Spinal cord (tissue), 10 donors: ENCODE results near the gene CELF4. TPM values are rescaled to one million over a fixed set of nuclear protein-coding genes. Genes with fewer than 3 reads are reported as not detected.
A peak's percentile ranks its signal among the peaks of the same experiment; 100 is the strongest.

Experiments
- DNase-seq, 6 donors: peaks; one replicate each; pipeline versions ENCODE4 v3.0.0 to v3.0.0-alpha.2; 2013 to 2015; ENCODE audit warnings: low spot score in 6 of 6, low read depth in 4 of 6
- H3K27ac ChIP-seq: one replicate; pipeline ENCODE4 v1.5.1; 2013; ENCODE audit warnings: low read depth, low read length, control low read depth
- H3K27me3 ChIP-seq: one replicate; pipeline ENCODE4 v1.6.1; 2013; ENCODE audit warnings: low read length; ENCODE audit not compliant: control insufficient read depth, insufficient read depth
- H3K36me3 ChIP-seq: one replicate; pipeline ENCODE4 v1.6.1; 2013; ENCODE audit warnings: low read length; ENCODE audit not compliant: control insufficient read depth, insufficient read depth
- H3K4me1 ChIP-seq: one replicate; pipeline ENCODE4 v1.6.1; 2013; ENCODE audit warnings: low read length; ENCODE audit not compliant: control insufficient read depth, insufficient read depth
- H3K4me3 ChIP-seq: one replicate; pipeline ENCODE4 v1.5.1; 2013; ENCODE audit warnings: low read depth, low read length, control low read depth
- H3K9me3 ChIP-seq: one replicate; pipeline ENCODE4 v1.6.1; 2013; ENCODE audit warnings: low read length; ENCODE audit not compliant: control insufficient read depth, insufficient read depth
- WGBS: methylation state at CpG from one replicate; pipeline ENCODE4 v1.1.5; 2013; ENCODE audit warnings: missing lambda C conversion rate; ENCODE audit not compliant: insufficient coverage; 5-methylcytosine and 5-hydroxymethylcytosine counted together
- polyA plus RNA-seq, 2 donors: library from polyadenylated mRNA; unstranded; fragments of 120-200 nt; gene quantifications; one replicate each; pipeline ENCODE4 v1.2.1, GENCODE V29; 2013; ENCODE audit not compliant: insufficient read length in 2 of 2
- total RNA-seq, 2 donors: library from RNA; depleted of rRNA in 1 of 2; stranded (reverse); fragments of 120-200 nt in 1 of 2; fragments of >200 nt in 1 of 2; gene quantifications; one replicate each; pipeline versions ENCODE4 v1.2.3 to v1.2.4, GENCODE V29; 2013 to 2014
- donor health status: healthy.

Gene CELF4
- total and polyA plus RNA-seq, 4 donors: 26.6 to 139 (median 89.9) TPM

DNA sequence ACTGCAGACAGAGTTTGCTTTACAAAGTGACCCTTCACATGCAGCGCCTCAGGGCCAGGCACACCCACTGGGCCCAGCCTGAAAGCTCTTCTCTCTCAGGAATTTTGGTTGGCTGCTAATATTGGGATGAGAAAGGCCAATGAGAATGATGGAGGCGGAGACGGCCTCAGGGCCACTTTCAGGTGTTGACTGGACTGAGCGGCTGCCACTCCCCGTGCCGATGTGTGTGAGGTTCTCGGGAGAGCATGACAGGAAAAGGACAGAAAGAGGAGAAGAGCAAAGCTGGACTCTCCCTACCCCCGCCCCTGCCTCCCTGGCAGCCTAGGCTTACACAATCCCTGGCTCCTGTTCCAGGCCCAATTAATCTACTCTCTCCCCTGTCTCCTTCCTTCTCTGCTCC is 155.7 kb downstream of the CELF4 start:
- Histone ChIP-seq H3K4me3 (no peak overlapping the region), H3K27me3 (no peaks in the 10 kb centered on the region), H3K27ac (no peak overlapping the region)

DNA sequence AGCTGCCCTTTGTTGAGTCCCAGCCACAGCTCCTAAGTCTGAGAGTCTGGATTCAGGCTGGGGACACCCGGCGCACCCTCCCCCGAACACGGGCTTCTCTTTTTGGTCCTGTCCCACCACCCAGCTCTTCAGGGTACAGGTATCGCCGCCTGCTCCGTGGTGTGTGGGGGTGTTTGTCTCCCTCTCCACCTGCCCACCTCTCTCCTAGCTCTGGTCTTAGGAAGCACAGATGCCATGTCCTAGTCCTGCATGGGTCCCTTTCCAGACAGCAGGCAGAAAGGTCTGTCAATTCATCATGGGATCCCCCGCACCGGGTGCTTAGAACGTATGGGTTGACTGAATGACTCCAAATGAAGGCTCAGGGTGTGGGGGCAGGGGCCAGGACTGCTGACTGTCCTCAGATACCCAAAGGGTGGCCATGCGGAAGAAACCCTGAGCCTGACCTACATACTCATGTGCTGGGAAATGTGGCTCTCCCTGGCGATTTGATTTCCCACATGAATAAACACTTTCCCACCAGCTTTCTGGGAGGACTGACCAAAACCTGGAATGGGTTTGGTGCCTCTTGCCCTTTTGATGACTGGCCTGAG is 156.8 kb downstream of the CELF4 start:
- H3K27me3 ChIP-seq: no peaks in the 10 kb centered on the region
- DNase-seq: no peak
- no peak overlapping the region for H3K27ac ChIP-seq
- no peaks in the 10 kb centered on the region for H3K9me3 ChIP-seq
- peaks cover 19% of the 10 kb centered on the region for H3K4me1 ChIP-seq
- WGBS: 68% methylated on average over 4 of the region's 12 CpGs
- no peaks in the 10 kb centered on the region for H3K36me3 ChIP-seq
- H3K4me3 ChIP-seq: no peak overlapping the region

More for the DNA sequence above, 155.7 kb downstream of the CELF4 start:
- H3K36me3 ChIP-seq: no peaks in the 10 kb centered on the region
- peaks cover 17% of the 10 kb centered on the region for H3K4me1 ChIP-seq
- WGBS: 69% methylated on average over 4 of the region's 8 CpGs
- no peak for DNase-seq
- H3K9me3 ChIP-seq: no peaks in the 10 kb centered on the region

DNA sequence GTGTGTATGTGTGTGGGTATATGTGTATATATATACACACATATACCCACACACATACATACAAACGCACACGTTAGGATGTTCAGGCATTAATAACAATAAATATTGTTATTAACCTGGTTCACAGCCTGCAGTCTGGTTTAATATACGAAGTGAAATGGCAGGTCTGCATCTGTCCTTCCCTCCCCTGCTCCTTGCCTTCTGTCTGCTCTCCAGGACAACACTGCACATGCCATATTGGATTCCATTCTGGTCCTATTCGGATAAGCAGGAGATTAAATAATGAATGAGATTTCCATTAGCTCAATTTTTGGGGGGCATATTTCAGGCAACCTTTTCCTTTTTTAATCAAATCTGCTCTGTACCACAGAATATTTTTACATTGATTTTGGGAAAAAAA is 158.0 kb downstream of the CELF4 start:
- H3K4me3 ChIP-seq: no peak overlapping the region
- no CpG with 5 or more reads among the region's 4 CpGs for whole genome bisulfite sequencing
- H3K27me3 ChIP-seq: no peaks in the 10 kb centered on the region
- peaks cover 2% of the 10 kb centered on the region for H3K36me3 ChIP-seq
- no peak overlapping the region for H3K27ac ChIP-seq
- H3K4me1 ChIP-seq: peaks cover 31% of the 10 kb centered on the region
- no peaks in the 10 kb centered on the region for H3K9me3 ChIP-seq
- no peak for DNase-seq

DNA sequence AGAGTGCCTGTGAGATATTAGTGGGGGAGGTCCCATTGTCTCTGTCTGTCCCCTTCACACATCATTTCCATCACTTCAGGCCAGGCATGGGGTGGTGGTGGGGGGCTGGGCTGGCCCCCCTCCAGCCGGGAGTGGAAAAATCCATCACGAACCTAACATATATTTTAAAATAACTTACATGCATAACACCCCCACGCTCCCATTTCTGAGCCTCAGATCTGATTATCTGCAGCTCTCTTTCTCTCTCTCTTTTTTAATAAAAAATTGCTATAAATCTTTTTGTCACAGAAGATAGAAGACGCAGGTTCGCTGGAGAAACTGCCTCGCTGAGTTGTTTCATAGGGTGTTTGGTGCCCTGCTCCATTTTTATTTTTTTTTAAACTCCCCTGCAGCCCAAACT is 159.8 kb downstream of the CELF4 start:
- Histone ChIP-seq H3K9me3 (no peaks in the 10 kb centered on the region), H3K4me3 (no peak overlapping the region), H3K27ac (no peak overlapping the region), H3K36me3 (peaks cover 2% of the 10 kb centered on the region), H3K4me1 (peaks cover 32% of the 10 kb centered on the region), H3K27me3 (no peaks in the 10 kb centered on the region)
- WGBS: no CpG with 5 or more reads among the region's 6 CpGs
- no peak for DNase-seq

DNA sequence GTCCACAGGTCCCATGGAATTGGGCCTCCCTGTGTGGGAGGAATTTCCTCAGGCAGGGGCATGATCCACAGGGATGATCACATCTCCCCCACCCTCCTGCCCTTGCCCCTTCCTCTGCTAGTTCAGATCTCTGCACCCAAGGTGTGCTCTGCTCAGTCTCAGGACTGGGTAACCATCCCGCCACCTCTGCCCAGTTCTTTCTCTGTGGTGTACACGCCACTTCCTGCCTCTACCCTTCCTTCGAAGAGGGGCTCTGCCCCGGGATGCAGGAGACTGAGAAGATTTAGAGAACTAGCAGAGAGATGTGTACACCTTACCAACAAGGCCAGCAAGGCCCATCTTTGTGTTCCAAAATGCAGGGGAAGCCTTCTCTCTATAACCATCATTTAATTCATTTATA is 160.4 kb downstream of the CELF4 start:
- no CpG with 5 or more reads among the region's 4 CpGs for WGBS
- no peaks in the 10 kb centered on the region for H3K9me3 ChIP-seq
- peaks cover 2% of the 10 kb centered on the region for H3K36me3 ChIP-seq
- no peak overlapping the region for H3K27ac ChIP-seq
- H3K27me3 ChIP-seq: no peaks in the 10 kb centered on the region
- peaks cover 30% of the 10 kb centered on the region for H3K4me1 ChIP-seq
- no peak overlapping the region for H3K4me3 ChIP-seq
- no peak for DNase-seq

DNA sequence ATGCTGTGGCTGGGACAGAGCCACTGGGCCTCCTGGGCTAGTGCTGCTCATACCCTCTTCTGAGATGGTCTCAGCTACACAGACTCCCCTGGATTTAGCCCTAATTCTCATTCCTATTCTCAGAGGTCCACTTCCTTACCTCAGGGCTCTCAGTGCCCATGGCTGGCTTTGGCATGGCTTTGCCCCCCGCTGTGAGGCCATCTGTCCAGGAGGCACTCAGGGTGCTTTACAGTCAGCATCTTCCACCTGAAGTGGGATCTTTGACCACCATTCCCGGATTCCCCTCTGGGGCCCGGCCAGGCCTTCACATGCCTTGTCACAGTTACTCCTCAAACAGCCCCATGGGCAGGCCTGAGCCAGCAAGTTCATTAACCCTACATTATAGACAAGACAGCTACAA is 161.8 kb downstream of the CELF4 start:
- 88% methylated on average over 3 of the region's 3 CpGs for WGBS
- Histone ChIP-seq H3K4me3 (no peak overlapping the region), H3K4me1 (peaks cover 18% of the 10 kb centered on the region), H3K36me3 (peaks cover 2% of the 10 kb centered on the region), H3K9me3 (no peaks in the 10 kb centered on the region), H3K27me3 (no peaks in the 10 kb centered on the region), H3K27ac (no peak overlapping the region)
- DNase-seq: no peak

DNA sequence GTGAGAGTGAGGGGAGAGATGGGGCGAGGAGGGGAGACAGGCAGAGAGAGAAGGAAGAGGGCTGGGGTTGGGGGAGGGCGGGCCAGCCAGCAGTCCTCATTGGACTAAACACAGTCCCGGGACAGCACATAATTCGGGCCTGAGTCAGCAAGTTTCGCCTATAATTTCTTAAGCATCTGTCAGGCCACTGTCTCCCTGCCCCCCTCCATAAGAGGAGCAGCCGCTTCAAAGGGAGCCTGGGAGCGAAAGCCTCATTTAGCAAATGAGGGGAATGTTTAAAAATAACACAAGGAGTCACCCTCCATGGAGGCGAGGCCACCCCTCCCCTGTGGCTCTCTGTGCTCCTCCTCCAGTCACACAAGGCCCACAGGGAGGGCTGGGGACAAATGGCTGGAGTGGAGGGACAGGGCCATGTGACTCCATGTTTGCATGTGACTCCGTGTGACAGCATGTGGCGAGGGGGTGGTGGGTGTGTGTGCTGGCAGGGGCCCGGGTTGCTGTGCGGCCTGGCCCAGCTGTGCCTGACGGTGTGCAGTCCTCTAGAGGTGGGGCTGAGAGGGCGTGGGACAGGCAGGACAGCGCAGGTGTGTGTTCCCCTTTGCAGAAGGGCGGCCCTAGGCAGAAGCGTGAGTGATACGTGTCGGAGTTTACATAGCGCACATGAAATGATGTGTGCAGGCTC is 162.4 kb downstream of the CELF4 start:
- WGBS: 74% methylated on average over 13 of the region's 20 CpGs
- DNase-seq: peak in 1 of 6 donors; percentile 29
- H3K9me3 ChIP-seq: no peaks in the 10 kb centered on the region
- no peak overlapping the region for H3K4me3 ChIP-seq
- H3K4me1 ChIP-seq: peaks cover 18% of the 10 kb centered on the region
- no peaks in the 10 kb centered on the region for H3K27me3 ChIP-seq
- H3K36me3 ChIP-seq: peaks cover 2% of the 10 kb centered on the region
- no peak overlapping the region for H3K27ac ChIP-seq

DNA sequence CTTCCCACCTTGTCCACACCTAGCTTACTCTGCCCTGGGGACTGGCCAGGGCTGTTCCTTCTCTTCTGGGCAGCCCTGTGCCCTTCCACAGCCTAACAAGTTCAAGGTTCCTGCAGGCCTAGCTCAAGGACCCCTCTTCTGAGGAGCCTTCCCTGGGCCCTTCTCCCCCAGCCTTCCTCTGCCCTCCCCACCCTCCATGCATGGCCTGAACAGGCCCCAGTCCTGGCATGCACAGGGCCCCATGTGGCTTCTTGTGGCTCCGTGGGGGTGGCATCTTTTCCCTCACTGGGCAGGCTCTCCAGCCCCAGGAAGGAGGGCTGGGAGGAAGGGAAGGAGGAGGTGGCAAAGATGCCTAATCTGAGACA is 162.9 kb downstream of the CELF4 start:
- peaks cover 23% of the 10 kb centered on the region for H3K4me1 ChIP-seq
- WGBS: 36% methylated on average over 1 of the region's 1 CpG

DNA sequence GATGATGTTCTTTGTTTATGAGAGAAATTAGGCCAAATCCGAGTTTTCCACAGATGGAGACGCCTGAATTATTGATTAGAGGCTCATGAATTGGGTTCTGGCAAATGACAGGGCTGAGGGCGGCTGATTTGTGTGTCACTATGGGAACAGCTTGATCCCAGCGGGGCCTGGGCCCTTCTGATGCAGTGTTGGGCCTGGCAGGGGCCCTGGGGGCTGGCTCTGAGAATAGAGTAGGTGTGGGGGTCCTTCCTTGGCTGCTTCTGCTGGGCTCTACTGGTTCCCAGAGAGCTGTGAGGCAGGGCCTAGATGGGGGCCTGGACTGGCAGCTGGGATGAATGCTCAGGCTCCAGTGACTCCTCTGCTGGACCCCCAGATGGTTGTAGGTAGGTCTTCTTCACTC is 164.8 kb downstream of the CELF4 start:
- Histone ChIP-seq H3K36me3 (peaks cover 2% of the 10 kb centered on the region), H3K4me1 (peaks cover 34% of the 10 kb centered on the region), H3K4me3 (no peak overlapping the region), H3K9me3 (no peaks in the 10 kb centered on the region), H3K27me3 (no peaks in the 10 kb centered on the region), H3K27ac (no peak overlapping the region)
- peak in 1 of 6 donors; percentile 50 for DNase-seq
- WGBS: 78% methylated on average over 4 of the region's 4 CpGs

More for the DNA sequence above, 162.9 kb downstream of the CELF4 start:
- no peak for DNase-seq
- H3K4me3 ChIP-seq: no peak overlapping the region
- H3K36me3 ChIP-seq: peaks cover 2% of the 10 kb centered on the region
- no peaks in the 10 kb centered on the region for H3K9me3 ChIP-seq
- no peak overlapping the region for H3K27ac ChIP-seq
- no peaks in the 10 kb centered on the region for H3K27me3 ChIP-seq

DNA sequence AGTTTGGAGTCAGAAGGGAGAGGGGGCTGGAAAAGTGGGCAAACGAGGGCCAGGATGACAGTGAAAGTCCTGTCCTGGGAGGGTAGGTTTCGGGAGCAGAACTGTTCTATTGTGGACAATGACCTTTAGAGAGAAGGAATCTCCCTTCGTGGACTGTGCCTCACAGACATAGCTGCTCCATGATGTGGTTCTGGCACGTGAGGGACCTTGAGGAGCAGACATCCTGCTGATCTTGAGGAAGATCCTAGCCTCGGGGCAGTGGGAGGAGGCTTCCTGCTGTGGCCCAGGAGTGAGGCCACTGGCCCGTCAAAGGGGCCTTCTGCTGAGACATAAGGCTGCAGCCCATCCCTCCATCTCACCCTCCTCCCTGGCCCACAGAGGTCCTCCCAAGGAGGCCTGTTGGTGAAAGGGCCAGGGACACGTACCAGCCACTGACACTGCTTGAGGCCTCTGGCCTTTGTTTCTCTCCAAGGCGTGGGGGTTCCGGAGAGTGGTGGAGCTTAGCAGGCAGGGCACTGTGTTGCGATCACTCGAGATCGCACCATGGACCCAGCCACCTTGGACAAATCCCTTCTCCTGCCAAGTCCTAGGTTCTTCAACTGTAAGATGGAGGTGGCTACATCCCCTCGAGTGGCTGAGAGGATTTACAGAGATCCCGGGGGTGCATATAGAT is 167.2 kb downstream of the CELF4 start:
- Histone ChIP-seq H3K27me3 (peaks cover 2% of the 10 kb centered on the region), H3K27ac (no peak overlapping the region), H3K36me3 (peaks cover under 1% of the 10 kb centered on the region), H3K4me1 (peaks cover 50% of the 10 kb centered on the region), H3K4me3 (no peak overlapping the region), H3K9me3 (no peaks in the 10 kb centered on the region)
- 77% methylated on average over 8 of the region's 14 CpGs for WGBS
- no peak for DNase-seq
